IgD-negative memory B cell (primary cell): ENCODE results near the gene MAP4K5. TPM values are rescaled to one million over a fixed set of nuclear protein-coding genes. Genes with fewer than 3 reads are reported as not detected.
"Not testable (repeated sequence)": the region's sequence is repeated elsewhere in the genome, so short reads cannot be mapped to it uniquely, and the experiment has no call there.

Experiments
- H3K27ac Mint-ChIP-seq, 3 donors: one replicate each; pipeline ENCODE4 v1.8.0; 2020 to 2022; ENCODE audit warnings: mild to moderate bottlenecking in 3 of 3, mixed read lengths in 3 of 3, moderate library complexity in 1 of 3
- H3K27me3 Mint-ChIP-seq: one replicate; pipeline ENCODE4 v1.8.0; 2021; ENCODE audit warnings: mixed read lengths
- H3K36me3 Mint-ChIP-seq: one replicate; pipeline ENCODE4 v1.8.0; 2020; ENCODE audit warnings: mild to moderate bottlenecking, mixed read lengths
- H3K4me1 Mint-ChIP-seq, 3 donors: one replicate each; pipeline ENCODE4 v1.8.0; 2020 to 2022; ENCODE audit warnings: mixed read lengths in 3 of 3, mild to moderate bottlenecking in 1 of 3
- H3K4me3 Mint-ChIP-seq, 4 donors: one replicate each; pipeline ENCODE4 v1.8.0; 2020 to 2022; ENCODE audit warnings: mild to moderate bottlenecking in 4 of 4, mixed read lengths in 4 of 4, moderate library complexity in 3 of 4
- H3K9me3 Mint-ChIP-seq, 3 donors: one replicate each; pipeline ENCODE4 v1.8.0; 2020 to 2021; ENCODE audit warnings: mixed read lengths in 3 of 3, mild to moderate bottlenecking in 1 of 3
- polyA plus RNA-seq: library from polyadenylated mRNA; unstranded; fragments of 300-500 nt; fragmentation: Illumina TruSeq; gene quantifications from one replicate; pipeline ENCODE4 v1.2.3, GENCODE V29; 2021

MAP4K5 gene
- polyA plus RNA-seq, 1 donor from 2014 or later, result 35.4 TPM

DNA sequence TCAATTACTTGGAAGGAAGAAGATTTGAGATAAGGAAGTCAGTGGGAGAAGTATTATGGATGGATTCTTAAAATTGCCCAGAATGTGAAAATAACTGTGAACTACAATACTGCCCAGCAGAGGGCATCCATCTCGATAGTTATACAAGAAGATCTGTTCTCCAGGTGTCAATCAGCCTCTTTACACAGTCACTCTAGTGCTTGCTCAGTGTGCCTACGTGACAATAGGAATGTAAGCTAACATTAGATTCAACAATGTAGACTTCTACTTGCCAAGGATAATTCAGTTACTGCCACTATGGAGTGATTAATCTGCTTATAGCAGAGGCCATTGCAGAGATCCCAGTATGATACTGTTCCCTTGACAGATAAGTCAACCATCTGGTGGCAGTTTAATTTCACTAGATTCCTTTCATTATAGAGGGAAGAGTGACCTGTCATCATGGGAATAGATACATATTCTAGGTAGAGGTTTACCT, 10.6 kb upstream of the MAP4K5 start:
- Mint-ChIP-seq H3K36me3 (no peaks in the 10 kb centered on the region), H3K9me3 (peaks cover 0 to 3% (median 0%) of the 10 kb centered on the region in 3 donors), H3K27ac (no peak overlapping the region), H3K4me1 (peaks cover 4 to 8% (median 4%) of the 10 kb centered on the region in 3 donors), H3K27me3 (peaks cover 4% of the 10 kb centered on the region), H3K4me3 (no peak overlapping the region)

GRCh38 chr14:50541159-50541567, 8.8 kb upstream of the MAP4K5 start:
- peaks cover 0 to 8% (median 2%) of the 10 kb centered on the region in 3 donors for H3K9me3 Mint-ChIP-seq
- no peak overlapping the region for H3K4me3 Mint-ChIP-seq
- no peaks in the 10 kb centered on the region for H3K36me3 Mint-ChIP-seq
- H3K4me1 Mint-ChIP-seq, result peaks cover 4 to 8% (median 4%) of the 10 kb centered on the region in 3 donors
- peaks cover 4% of the 10 kb centered on the region for H3K27me3 Mint-ChIP-seq
- H3K27ac Mint-ChIP-seq, result no peak overlapping the region

GRCh38 chr14:50539051-50539450, 6.7 kb upstream of the MAP4K5 start:
- Mint-ChIP-seq H3K4me3 (no peak overlapping the region), H3K27me3 (no peaks in the 10 kb centered on the region), H3K4me1 (peaks cover 4 to 8% (median 4%) of the 10 kb centered on the region in 3 donors), H3K27ac (no peak overlapping the region), H3K9me3 (peaks cover 0 to 8% (median 2%) of the 10 kb centered on the region in 3 donors), H3K36me3 (no peaks in the 10 kb centered on the region)

DNA sequence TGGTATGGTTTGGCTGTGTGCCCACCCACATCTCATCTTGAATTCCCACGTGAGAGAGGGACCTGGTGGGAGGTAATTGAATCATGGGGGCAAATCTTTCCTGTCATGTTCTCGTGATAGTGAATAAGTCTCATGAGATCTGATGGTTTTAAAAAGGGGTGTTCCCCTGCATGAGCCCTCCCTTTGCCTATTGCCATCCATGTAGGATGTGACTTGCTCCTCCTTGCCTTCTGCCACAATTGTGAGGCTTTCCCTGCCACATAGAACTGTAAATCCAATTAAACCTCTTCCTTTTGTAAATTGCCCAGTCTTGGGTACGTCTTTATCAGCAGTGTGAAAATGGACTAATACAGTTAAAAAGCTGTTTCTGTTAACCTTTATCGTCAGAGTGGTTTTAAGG, 5.7 kb upstream of the MAP4K5 start:
- not testable (repeated sequence) for H3K27ac Mint-ChIP-seq, H3K27me3 Mint-ChIP-seq, H3K36me3 Mint-ChIP-seq, H3K9me3 Mint-ChIP-seq
- Mint-ChIP-seq H3K4me3 (peak overlapping the region in 1 of 4 donors; percentile 33), H3K4me1 (peaks cover 7 to 15% (median 8%) of the 10 kb centered on the region in 3 donors)

- Mint-ChIP-seq H3K4me3 (peak overlapping the region in 1 of 4 donors; percentile 53), H3K9me3 (peaks cover 0 to 8% (median 2%) of the 10 kb centered on the region in 3 donors), H3K27ac (no peak overlapping the region), H3K36me3 (no peaks in the 10 kb centered on the region), H3K27me3 (no peaks in the 10 kb centered on the region), H3K4me1 (peaks cover 7 to 27% (median 21%) of the 10 kb centered on the region in 3 donors)
Observed at GRCh38 chr14:50534997-50535396, 2.6 kb upstream of the MAP4K5 start.

- peak overlapping the region in 1 of 4 donors; percentile 60 for H3K4me3 Mint-ChIP-seq
- H3K36me3 Mint-ChIP-seq, result no peaks in the 10 kb centered on the region
- H3K9me3 Mint-ChIP-seq, result peaks cover 0 to 8% (median 2%) of the 10 kb centered on the region in 3 donors
- H3K27ac Mint-ChIP-seq, result no peak overlapping the region
- peaks cover 7 to 32% (median 24%) of the 10 kb centered on the region in 3 donors for H3K4me1 Mint-ChIP-seq
- H3K27me3 Mint-ChIP-seq, result no peaks in the 10 kb centered on the region
Observed at GRCh38 chr14:50534416-50534815, 2.0 kb upstream of the MAP4K5 start.

GRCh38 chr14:50533806-50534205, 1.4 kb upstream of the MAP4K5 start:
- Mint-ChIP-seq H3K36me3 (no peaks in the 10 kb centered on the region), H3K27me3 (no peaks in the 10 kb centered on the region), H3K9me3 (peaks cover 0 to 8% (median 2%) of the 10 kb centered on the region in 3 donors), H3K27ac (peak overlapping the region in 1 of 3 donors; percentile 9), H3K4me3 (peak overlapping the region in 1 of 4 donors; percentile 60), H3K4me1 (peaks cover 7 to 35% (median 27%) of the 10 kb centered on the region in 3 donors)

DNA sequence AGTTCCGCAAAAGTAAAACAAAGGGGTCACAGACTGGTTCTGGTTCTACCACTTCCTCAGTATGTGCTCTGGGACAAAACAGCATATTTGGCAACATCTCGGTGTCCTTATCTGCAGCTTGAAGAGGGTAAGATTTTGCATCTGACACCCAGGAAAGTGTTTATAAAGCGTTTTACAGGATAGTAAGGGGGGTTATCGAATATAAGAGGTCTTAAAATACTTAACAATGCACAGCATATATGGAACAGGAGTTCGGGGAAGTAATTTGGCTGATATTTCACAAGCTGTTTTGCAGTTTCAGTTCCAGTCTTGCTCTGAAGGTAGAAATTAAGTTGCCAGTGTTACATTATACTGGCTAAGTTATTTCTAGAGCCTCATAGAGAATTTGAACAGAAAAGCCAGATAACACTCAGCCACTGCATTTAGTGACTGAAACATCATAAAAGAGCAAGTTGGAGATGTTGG, 904 bp upstream of the MAP4K5 start:
- peaks cover 9 to 37% (median 27%) of the 10 kb centered on the region in 3 donors for H3K4me1 Mint-ChIP-seq
- no peaks in the 10 kb centered on the region for H3K36me3 Mint-ChIP-seq
- H3K4me3 Mint-ChIP-seq, result peak overlapping the region; percentile 86 to 98 (median 88)
- H3K27me3 Mint-ChIP-seq, result no peaks in the 10 kb centered on the region
- peak overlapping the region; percentile 55 to 93 (median 78) for H3K27ac Mint-ChIP-seq
- peaks cover 0 to 7% (median 2%) of the 10 kb centered on the region in 3 donors for H3K9me3 Mint-ChIP-seq

DNA sequence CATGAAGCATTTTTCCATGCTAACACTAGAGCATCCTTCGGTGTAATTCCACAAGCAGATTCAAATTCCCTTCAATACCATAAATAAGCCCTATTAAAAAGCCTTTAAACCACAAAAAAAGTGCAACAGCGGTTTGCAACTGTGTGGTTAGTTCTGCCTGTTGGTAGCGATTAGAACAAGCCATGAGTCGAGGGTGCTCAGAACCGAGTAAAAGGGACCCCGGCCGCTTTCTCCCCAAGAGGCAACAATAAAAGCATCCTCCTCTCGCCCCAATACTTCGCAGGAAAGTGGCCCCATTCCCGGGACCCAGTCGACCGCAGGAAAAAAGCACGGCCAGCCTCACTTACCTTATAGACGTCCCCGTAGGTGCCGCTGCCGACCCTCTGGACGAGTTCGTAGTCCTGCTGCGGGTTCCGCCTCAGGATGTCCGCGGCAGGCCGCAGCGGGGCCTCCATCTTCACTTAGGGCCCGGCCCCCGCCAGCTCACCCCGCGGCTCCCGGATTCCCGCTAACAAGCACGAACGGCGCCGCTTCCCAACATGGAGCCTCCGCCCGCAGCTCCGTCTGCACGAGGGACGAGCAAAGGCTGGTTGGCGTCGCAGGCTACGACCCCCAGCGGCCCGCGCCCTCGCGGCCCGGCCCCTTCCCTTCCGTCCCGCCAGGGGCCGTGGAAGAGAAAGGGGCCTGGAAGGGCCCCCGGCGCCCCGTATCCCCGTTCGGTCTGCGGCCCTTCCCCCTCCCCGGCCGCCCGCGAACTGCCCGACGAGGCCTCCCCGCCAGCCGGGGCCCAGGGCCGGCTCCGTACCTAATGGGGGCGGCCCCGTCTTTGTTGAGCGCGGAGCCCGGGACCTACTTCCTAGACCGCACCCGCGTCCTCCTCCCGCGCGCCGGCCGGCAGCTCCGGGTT, 521 bp downstream of the MAP4K5 start:
- Mint-ChIP-seq H3K27me3 (no peaks in the 10 kb centered on the region), H3K4me3 (peak overlapping the region; percentile 88 to 98 (median 94)), H3K36me3 (no peaks in the 10 kb centered on the region), H3K27ac (peak overlapping the region; percentile 55 to 93 (median 84)), H3K9me3 (peaks cover 0 to 2% (median 0%) of the 10 kb centered on the region in 3 donors), H3K4me1 (peaks cover 9 to 40% (median 32%) of the 10 kb centered on the region in 3 donors)

DNA sequence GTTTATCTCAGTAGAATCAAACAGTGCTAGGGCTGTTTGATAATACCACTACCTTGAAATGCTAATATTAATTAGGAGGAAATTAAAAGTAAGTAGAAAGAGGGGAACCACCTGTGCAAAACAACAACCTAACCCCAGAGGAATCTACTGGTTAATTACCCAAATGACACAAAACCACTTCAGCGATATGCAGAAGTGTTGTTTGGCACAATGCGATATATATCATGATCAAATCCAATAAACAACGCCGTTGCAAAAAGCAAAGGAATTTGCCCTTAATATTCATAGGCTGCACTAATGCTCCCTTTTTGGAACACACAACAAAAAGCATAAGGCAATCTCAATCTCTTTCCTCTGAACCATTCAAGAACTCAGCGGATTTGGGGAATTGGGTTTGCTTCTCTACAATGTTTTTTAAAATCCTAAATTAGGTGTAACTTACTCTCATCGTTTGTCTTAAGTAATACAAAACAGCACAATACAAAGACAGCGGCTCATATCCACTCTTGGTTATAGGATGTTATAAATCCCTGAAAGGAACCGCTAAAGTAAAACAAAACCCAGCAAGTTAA, 1.5 kb downstream of the MAP4K5 start:
- Mint-ChIP-seq H3K4me3 (peak overlapping the region; percentile 88 to 96 (median 93)), H3K27ac (peak overlapping the region in 2 of 3 donors; percentile 55 to 84), H3K27me3 (no peaks in the 10 kb centered on the region), H3K36me3 (no peaks in the 10 kb centered on the region), H3K9me3 (no peaks in the 10 kb centered on the region), H3K4me1 (peaks cover 14 to 45% (median 40%) of the 10 kb centered on the region in 3 donors)

DNA sequence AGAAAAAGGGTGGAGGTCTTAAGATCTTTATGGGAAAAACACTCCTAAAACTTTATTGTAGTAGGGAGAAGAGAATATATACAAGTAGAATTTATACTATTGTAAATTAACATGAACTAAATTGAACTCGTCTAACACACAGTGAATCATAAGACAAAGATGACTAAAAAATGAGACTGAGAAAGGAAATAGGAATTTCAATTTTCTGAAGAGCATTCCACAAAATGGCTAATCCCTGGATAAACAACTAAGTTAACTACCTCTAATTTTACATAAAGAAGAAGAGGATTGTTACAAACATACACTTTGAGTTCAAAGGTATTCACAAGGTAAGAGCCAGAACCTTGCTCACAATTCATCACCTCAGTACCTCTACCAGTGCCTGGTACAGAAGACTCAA, 2.0 kb downstream of the MAP4K5 start:
- Mint-ChIP-seq H3K4me1 (peaks cover 14 to 46% (median 41%) of the 10 kb centered on the region in 3 donors), H3K36me3 (no peaks in the 10 kb centered on the region), H3K27ac (peak overlapping the region in 1 of 3 donors; percentile 55), H3K4me3 (peak overlapping the region; percentile 88 to 96 (median 93)), H3K27me3 (no peaks in the 10 kb centered on the region), H3K9me3 (no peaks in the 10 kb centered on the region)

- H3K9me3 Mint-ChIP-seq, result no peaks in the 10 kb centered on the region
- no peaks in the 10 kb centered on the region for H3K27me3 Mint-ChIP-seq
- H3K4me3 Mint-ChIP-seq, result peak overlapping the region in 3 of 4 donors; percentile 6 to 31 (median 30)
- H3K36me3 Mint-ChIP-seq, result no peaks in the 10 kb centered on the region
- peak overlapping the region in 2 of 3 donors; percentile 17 to 26 for H3K27ac Mint-ChIP-seq
- peaks cover 22 to 54% (median 49%) of the 10 kb centered on the region in 3 donors for H3K4me1 Mint-ChIP-seq
Observed at GRCh38 chr14:50529288-50530179, 2.8 kb downstream of the MAP4K5 start.

DNA sequence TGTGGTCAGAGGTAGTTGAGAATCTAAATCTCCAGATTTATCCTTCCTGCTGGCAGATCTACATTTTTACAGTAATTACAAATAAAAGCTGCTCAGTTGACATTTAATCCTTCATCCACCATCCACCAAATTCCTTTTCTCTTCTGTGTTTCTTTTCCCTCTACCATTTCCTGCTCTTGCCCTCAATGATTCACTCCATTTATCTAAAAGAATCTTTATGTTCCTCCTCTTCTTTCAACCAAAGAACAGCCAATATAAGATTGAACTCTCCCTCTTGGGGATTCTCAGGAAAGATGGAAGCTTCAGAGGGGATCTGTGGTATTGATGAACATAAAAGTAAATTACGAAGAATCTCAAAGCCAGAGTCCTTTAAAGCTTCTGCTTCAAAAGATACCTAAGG, 4.4 kb downstream of the MAP4K5 start:
- Mint-ChIP-seq H3K27ac (no peak overlapping the region), H3K4me3 (no peak overlapping the region), H3K4me1 (peaks cover 31 to 59% (median 58%) of the 10 kb centered on the region in 3 donors), H3K36me3 (no peaks in the 10 kb centered on the region), H3K27me3 (no peaks in the 10 kb centered on the region), H3K9me3 (no peaks in the 10 kb centered on the region)
